Esophagus squamous epithelium (tissue), 5 donors: ENCODE measurements around the gene OTOG. TPM values are rescaled to one million over a fixed set of nuclear protein-coding genes. Genes with fewer than 3 reads are reported as not detected.

Experiments used
- DNase-seq: peaks from one replicate; lab custom pipeline; 2025; lab: John Stamatoyannopoulos, UW
- H3K27ac ChIP-seq, 4 donors: fragments of 200-600 bp; sonication (generic); one replicate each; pipeline ENCODE4 v1.5.1; 2016 to 2019; ENCODE audit warnings: mild to moderate bottlenecking in 1 of 4
- H3K27me3 ChIP-seq, 4 donors: fragments of 200-600 bp; sonication (generic); 1 replicate in 3 of 4; 2 replicates in 1 of 4; pipeline versions ENCODE4 v1.5.1 to v1.6.0; 2017 to 2021; ENCODE audit warnings: antibody characterized with exemption in 1 of 4
- H3K36me3 ChIP-seq, 3 donors: fragments of 200-600 bp; sonication (generic); one replicate each; pipeline ENCODE4 v1.5.1; 2016 to 2019
- H3K4me1 ChIP-seq, 3 donors: fragments of 200-600 bp; sonication (generic); one replicate each; pipeline ENCODE4 v1.5.1; 2017 to 2019
- H3K4me3 ChIP-seq, 4 donors: fragments of 200-600 bp; sonication (generic); 1 replicate in 3 of 4; 2 replicates in 1 of 4; pipeline ENCODE4 v1.5.1; 2016 to 2019; ENCODE audit warnings: mild to moderate bottlenecking in 2 of 4, moderate library complexity in 1 of 4
- H3K9me3 ChIP-seq, 3 donors: fragments of 200-600 bp; sonication (generic); one replicate each; pipeline ENCODE4 v1.5.1; 2016 to 2019
- POLR2A ChIP-seq, 4 donors: fragments of 450-650 bp; IDR thresholded peaks; one replicate each; pipeline ENCODE4 v1.6.1; 2017; ENCODE audit warnings: antibody characterized with exemption in 4 of 4, mild to moderate bottlenecking in 4 of 4, moderate library complexity in 3 of 4
- WGBS, 2 donors: methylation state at CpG; one replicate each; pipeline ENCODE4 v1.1.5; 2018; 5-methylcytosine and 5-hydroxymethylcytosine counted together
- intact Hi-C: fragments of 100-400 bp; cut with DNase I; formaldehyde crosslinking; loops from one replicate; pipeline ENCODE4 v1.15.0; 2022
- total RNA-seq, 4 donors: library from RNA; depleted of rRNA; stranded (reverse); fragments of >200 nt; gene quantifications; one replicate each; pipeline ENCODE4 v1.1.0, GENCODE V29; 2016
- TF ChIP-seq, protein P1 (sequence below), 6 experiments: fragments of 450-650 bp in 4 of 6; fragments of 200-600 bp in 2 of 6; sonication (generic) in 2 of 6; IDR thresholded peaks; one replicate each; pipeline ENCODE4 v1.5.1; 2016 to 2019; ENCODE audit warnings: antibody characterized with exemption in 6 of 6, mild to moderate bottlenecking in 4 of 6, moderate library complexity in 4 of 6
- donor health status: DM: yes; HTN: yes; CAD: no.

OTOG gene
- total RNA-seq, 4 donors from 2014 or later = not detected

- H3K27ac ChIP-seq = no peak overlapping the region
- TF ChIP-seq, protein P1, sequence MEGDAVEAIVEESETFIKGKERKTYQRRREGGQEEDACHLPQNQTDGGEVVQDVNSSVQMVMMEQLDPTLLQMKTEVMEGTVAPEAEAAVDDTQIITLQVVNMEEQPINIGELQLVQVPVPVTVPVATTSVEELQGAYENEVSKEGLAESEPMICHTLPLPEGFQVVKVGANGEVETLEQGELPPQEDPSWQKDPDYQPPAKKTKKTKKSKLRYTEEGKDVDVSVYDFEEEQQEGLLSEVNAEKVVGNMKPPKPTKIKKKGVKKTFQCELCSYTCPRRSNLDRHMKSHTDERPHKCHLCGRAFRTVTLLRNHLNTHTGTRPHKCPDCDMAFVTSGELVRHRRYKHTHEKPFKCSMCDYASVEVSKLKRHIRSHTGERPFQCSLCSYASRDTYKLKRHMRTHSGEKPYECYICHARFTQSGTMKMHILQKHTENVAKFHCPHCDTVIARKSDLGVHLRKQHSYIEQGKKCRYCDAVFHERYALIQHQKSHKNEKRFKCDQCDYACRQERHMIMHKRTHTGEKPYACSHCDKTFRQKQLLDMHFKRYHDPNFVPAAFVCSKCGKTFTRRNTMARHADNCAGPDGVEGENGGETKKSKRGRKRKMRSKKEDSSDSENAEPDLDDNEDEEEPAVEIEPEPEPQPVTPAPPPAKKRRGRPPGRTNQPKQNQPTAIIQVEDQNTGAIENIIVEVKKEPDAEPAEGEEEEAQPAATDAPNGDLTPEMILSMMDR (IDR thresholded peaks at IDR 0.05) = no peak
- TF ChIP-seq POLR2A (IDR thresholded peaks at IDR 0.05) = no peak
- intact Hi-C loops = no loop called here
- H3K9me3 ChIP-seq = no peaks in the 10 kb centered on the region
- no peak overlapping the region for H3K4me3 ChIP-seq
- H3K36me3 ChIP-seq = no peaks in the 10 kb centered on the region
- DNase-seq = no peak
- no peaks in the 10 kb centered on the region for H3K4me1 ChIP-seq
- peaks cover 0 to 27% (median under 1%) of the 10 kb centered on the region in 4 donors for H3K27me3 ChIP-seq
- 45 to 60% methylated on average over 3 of the region's 3 CpGs for WGBS, 2 donors
Observed at GRCh38 chr11:17538731-17539130, 8.3 kb upstream of the OTOG start.

DNA sequence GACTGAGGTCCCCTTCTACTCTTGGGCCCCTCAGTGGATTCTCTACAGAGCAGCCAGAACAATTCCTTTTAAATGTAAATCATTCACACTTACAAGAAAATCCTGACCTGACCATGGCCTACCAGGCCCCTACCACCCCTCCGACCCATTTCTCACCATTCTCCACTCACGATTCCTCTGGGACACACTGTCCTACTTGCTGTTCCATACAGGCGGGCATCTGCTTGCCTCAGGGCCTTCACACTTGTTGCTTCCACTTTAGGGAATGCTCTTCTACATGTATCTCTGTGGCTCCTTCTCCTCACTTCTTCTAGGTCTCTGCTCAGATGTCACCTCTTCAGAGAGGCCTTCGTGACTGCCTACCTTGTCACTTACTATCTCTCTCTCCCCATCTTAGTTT is 6.3 kb upstream of the OTOG start:
- WGBS, 2 donors = 73 to 82% methylated on average over 4 of the region's 4 CpGs
- peaks cover 0 to 6% (median 0%) of the 10 kb centered on the region in 3 donors for H3K4me1 ChIP-seq
- H3K9me3 ChIP-seq = no peaks in the 10 kb centered on the region
- H3K36me3 ChIP-seq = no peaks in the 10 kb centered on the region
- H3K4me3 ChIP-seq = no peak overlapping the region
- no peak for DNase-seq
- TF ChIP-seq POLR2A (IDR thresholded peaks at IDR 0.05) = no peak
- TF ChIP-seq, protein P1 (IDR thresholded peaks at IDR 0.05) = no peak
- intact Hi-C loops = no loop called here
- H3K27ac ChIP-seq = no peak overlapping the region
- peaks cover 0 to 43% (median 2%) of the 10 kb centered on the region in 4 donors for H3K27me3 ChIP-seq

- Histone ChIP-seq H3K9me3 (no peaks in the 10 kb centered on the region), H3K36me3 (no peaks in the 10 kb centered on the region), H3K27me3 (peaks cover 0 to 49% (median 2%) of the 10 kb centered on the region in 4 donors), H3K27ac (no peak overlapping the region), H3K4me3 (no peak overlapping the region), H3K4me1 (peaks cover 0 to 6% (median 0%) of the 10 kb centered on the region in 3 donors)
- no peak for DNase-seq
- intact Hi-C loops = no loop called here
- TF ChIP-seq, protein P1 (IDR thresholded peaks at IDR 0.05) = no peak
- TF ChIP-seq POLR2A (IDR thresholded peaks at IDR 0.05) = no peak
- WGBS, 2 donors = 60 to 70% methylated on average over 2 to 3 of the region's 4 CpGs
Observed at GRCh38 chr11:17541330-17541885, 5.7 kb upstream of the OTOG start.

DNA sequence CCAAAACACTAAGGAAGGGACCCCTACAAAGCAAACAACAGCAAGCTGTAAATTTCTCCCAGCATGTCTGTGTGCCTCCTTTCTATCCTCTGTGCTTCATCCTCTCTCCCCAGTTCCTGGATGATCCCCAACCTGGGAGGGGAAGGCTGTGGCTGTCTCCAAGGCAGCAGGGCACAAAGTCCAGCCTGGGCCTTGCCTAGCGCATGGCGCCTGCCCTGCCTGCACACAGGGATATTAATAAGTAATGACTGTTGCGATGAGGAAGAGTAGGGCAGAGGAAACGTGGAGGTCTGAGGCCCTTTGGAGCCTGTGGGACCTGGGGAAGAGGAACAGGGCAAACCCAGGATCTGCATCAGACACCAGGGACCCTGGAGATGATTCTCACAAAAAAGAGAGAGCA is 4.8 kb upstream of the OTOG start:
- Histone ChIP-seq H3K27me3 (peaks cover 0 to 58% (median 2%) of the 10 kb centered on the region in 4 donors), H3K9me3 (no peaks in the 10 kb centered on the region), H3K27ac (no peak overlapping the region), H3K4me1 (peaks cover 0 to 9% (median 0%) of the 10 kb centered on the region in 3 donors), H3K4me3 (no peak overlapping the region), H3K36me3 (no peaks in the 10 kb centered on the region)
- intact Hi-C loops = no loop called here
- no peak for DNase-seq
- 79 to 81% methylated on average over 2 to 4 of the region's 4 CpGs for WGBS, 2 donors
- no peak for TF ChIP-seq POLR2A (IDR thresholded peaks at IDR 0.05)
- TF ChIP-seq, protein P1 (IDR thresholded peaks at IDR 0.05) = no peak

DNA sequence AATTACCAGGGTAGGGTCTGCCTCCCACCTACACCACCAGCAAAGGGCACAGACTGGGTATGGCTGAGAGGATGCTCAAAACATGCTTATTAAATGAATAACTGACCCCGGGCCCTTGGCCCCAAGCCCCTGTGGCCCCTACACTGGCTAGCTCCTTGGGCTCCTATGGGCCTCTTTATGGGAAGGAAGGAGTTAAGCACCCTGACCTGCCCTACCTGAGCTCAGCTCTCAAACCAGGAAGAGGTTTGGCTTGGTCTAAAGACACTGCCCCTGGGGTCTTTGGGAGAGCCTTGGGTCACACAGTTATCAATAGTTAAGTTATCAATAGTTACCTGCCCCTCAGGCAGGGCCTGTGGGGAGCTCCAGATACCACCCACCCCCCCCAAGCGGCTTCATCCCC is 4.0 kb upstream of the OTOG start:
- no peaks in the 10 kb centered on the region for H3K9me3 ChIP-seq
- no peak for DNase-seq
- no peak overlapping the region for H3K27ac ChIP-seq
- WGBS, 2 donors = no CpG with 5 or more reads among the region's 2 CpGs
- no peak overlapping the region for H3K4me3 ChIP-seq
- no peaks in the 10 kb centered on the region for H3K36me3 ChIP-seq
- peaks cover 0 to 64% (median 2%) of the 10 kb centered on the region in 4 donors for H3K27me3 ChIP-seq
- peaks cover 0 to 9% (median 0%) of the 10 kb centered on the region in 3 donors for H3K4me1 ChIP-seq
- no peak for TF ChIP-seq POLR2A (IDR thresholded peaks at IDR 0.05)
- TF ChIP-seq, protein P1 (IDR thresholded peaks at IDR 0.05) = no peak
- intact Hi-C loops = no loop called here
